Upper lobe of left lung (tissue), 6 donors: Measurements from ENCODE around the gene AHDC1. TPM values are rescaled to one million over a fixed set of nuclear protein-coding genes. Genes with fewer than 3 reads are reported as not detected.

Experiments used
- ATAC-seq, 2 donors: fragments of 200-7000 bp; cut with Tn5 transposase; one replicate each; pipeline ENCODE4 v1.9.1; 2022; ENCODE audit warnings: mild to moderate bottlenecking in 2 of 2, moderate library complexity in 2 of 2; ENCODE audit not compliant: low FRiP score in 2 of 2
- DNase-seq, 2 donors: peaks; one replicate each; pipeline ENCODE4 v3.0.0-alpha.2; 2019 to 2020
- H3K27ac ChIP-seq, 4 donors: fragments of 200-600 bp; sonication (generic); one replicate each; pipeline ENCODE4 v1.5.1; 2016 to 2019
- H3K27me3 ChIP-seq, 4 donors: fragments of 200-600 bp; sonication (generic); one replicate each; pipeline ENCODE4 v1.5.1; 2017 to 2019
- H3K36me3 ChIP-seq, 4 donors: fragments of 200-600 bp; sonication (generic); one replicate each; pipeline ENCODE4 v1.5.1; 2016 to 2019
- H3K4me1 ChIP-seq, 4 donors: fragments of 200-600 bp; sonication (generic); one replicate each; pipeline ENCODE4 v1.5.1; 2018 to 2019
- H3K4me3 ChIP-seq, 4 donors: fragments of 200-600 bp; sonication (generic); one replicate each; pipeline ENCODE4 v1.5.1; 2017 to 2019; ENCODE audit warnings: mild to moderate bottlenecking in 2 of 4, moderate library complexity in 1 of 4
- H3K9me3 ChIP-seq, 4 donors: fragments of 200-600 bp; sonication (generic); one replicate each; pipeline ENCODE4 v1.5.1; 2018 to 2019
- EP300 ChIP-seq, 4 donors: sonication (generic); formaldehyde crosslinking; IDR thresholded peaks; one replicate each; pipeline ENCODE4 v1.5.1; 2017; ENCODE audit warnings: antibody characterized with exemption in 4 of 4, control low read depth in 2 of 4
- POLR2A ChIP-seq, 4 donors: fragments of 450-650 bp; IDR thresholded peaks; one replicate each; pipeline ENCODE4 v1.5.1; 2016 to 2017; ENCODE audit warnings: antibody characterized with exemption in 4 of 4, mild to moderate bottlenecking in 2 of 4
- POLR2AphosphoS5 ChIP-seq, 2 donors: sonication (generic); formaldehyde crosslinking; IDR thresholded peaks; one replicate each; pipeline ENCODE4 v1.5.1; 2017; ENCODE audit warnings: antibody characterized with exemption in 2 of 2
- WGBS, 2 donors: methylation state at CpG; one replicate each; pipeline ENCODE4 v1.1.5; 2017 to 2018; 5-methylcytosine and 5-hydroxymethylcytosine counted together
- total RNA-seq, 6 donors: library from RNA; depleted of rRNA in 4 of 6; stranded (reverse); fragments of >200 nt in 4 of 6; gene quantifications; one replicate each; pipeline versions ENCODE4 v1.1.0 to v1.2.1, GENCODE V29; 2016 to 2021
- TF ChIP-seq, protein P1 (sequence below), 6 experiments: fragments of 450-650 bp in 4 of 6; fragments of 200-600 bp in 2 of 6; sonication (generic) in 2 of 6; IDR thresholded peaks; one replicate each; pipeline ENCODE4 v1.5.1; 2016 to 2019; ENCODE audit warnings: antibody characterized with exemption in 6 of 6
- donor health status: DM: no; HTN: no; CAD: no; lungs with moderate emphysema.
- donor health status: DM: no; HTN: yes; CAD: no; lungs with severe emphysema.

The AHDC1 gene
- total RNA-seq, 6 donors from 2014 or later = 10.8 to 43.4 (median 26.2) TPM

DNA sequence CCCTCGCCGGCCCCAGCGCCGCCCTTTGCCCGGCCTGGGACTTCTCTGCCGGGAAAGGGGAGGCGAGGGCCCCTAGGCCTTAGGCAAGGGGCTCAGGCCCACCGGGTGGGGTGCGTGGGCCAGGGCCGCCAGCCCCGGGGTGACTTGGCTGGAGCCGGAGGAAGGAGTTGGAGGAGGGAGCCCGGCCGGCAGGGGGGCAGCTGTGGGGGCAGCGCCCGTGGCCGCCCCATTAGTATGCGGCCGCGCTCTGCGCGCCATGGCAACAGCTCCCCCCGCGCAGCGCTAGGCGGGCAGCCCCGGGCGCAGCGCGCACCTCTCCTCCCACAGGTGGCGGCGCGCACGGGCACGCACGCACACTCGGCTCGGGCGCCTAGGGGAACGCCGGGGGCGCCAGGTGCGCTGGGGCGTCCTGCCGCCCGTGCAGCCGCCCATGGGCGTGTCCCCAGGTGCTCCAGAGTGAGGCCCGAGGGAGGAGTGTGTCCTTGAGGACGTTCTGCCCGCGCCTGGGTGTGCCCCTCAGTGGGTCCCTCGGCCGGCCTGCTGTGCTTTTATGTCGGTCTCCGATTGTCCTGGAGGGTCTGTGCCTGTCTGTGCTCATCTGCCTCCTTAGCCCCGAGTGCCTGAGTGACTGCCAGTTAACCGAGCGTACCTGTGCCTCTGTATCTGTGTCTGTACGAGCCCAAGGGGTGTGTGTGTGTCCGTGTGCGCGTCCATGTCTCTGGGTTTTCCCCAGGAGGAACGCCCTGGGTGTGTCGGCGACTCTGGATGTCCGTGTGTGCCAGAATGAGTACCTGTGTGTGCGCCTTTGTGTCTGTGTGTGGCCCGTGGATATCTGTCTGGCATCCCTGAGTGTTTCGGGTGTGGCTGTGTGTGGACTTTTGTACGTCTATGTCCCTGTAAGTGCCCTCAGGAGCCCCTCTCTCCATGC lies 75.8 kb downstream of the AHDC1 start:
- Histone ChIP-seq H3K27me3 (no peaks in the 10 kb centered on the region), H3K9me3 (no peaks in the 10 kb centered on the region), H3K36me3 (peaks cover 0 to 8% (median 1%) of the 10 kb centered on the region in 4 donors), H3K4me1 (peaks cover 55 to 67% (median 62%) of the 10 kb centered on the region in 4 donors), H3K27ac (peak overlapping the region; percentile 67 to 91 (median 86)), H3K4me3 (peak overlapping the region; percentile 44 to 62 (median 50))
- DNase-seq (peak; percentile 80 to 93), ATAC-seq (peak; percentile 47 to 68)
- TF ChIP-seq, protein P1, sequence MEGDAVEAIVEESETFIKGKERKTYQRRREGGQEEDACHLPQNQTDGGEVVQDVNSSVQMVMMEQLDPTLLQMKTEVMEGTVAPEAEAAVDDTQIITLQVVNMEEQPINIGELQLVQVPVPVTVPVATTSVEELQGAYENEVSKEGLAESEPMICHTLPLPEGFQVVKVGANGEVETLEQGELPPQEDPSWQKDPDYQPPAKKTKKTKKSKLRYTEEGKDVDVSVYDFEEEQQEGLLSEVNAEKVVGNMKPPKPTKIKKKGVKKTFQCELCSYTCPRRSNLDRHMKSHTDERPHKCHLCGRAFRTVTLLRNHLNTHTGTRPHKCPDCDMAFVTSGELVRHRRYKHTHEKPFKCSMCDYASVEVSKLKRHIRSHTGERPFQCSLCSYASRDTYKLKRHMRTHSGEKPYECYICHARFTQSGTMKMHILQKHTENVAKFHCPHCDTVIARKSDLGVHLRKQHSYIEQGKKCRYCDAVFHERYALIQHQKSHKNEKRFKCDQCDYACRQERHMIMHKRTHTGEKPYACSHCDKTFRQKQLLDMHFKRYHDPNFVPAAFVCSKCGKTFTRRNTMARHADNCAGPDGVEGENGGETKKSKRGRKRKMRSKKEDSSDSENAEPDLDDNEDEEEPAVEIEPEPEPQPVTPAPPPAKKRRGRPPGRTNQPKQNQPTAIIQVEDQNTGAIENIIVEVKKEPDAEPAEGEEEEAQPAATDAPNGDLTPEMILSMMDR (IDR thresholded peaks at IDR 0.05) = peak in 4 of 6 experiments; percentile 11 to 50 (median 30)
- peak in 3 of 4 donors; percentile 20 to 61 (median 40) for TF ChIP-seq POLR2A (IDR thresholded peaks at IDR 0.05)
- TF ChIP-seq EP300 (IDR thresholded peaks at IDR 0.05) = no peak
- TF ChIP-seq POLR2AphosphoS5 (IDR thresholded peaks at IDR 0.05) = peak in 1 of 2 donors; percentile 3
- WGBS, 2 donors = 1 to 6% methylated on average over 18 to 39 of the region's 71 CpGs

- Histone ChIP-seq H3K9me3 (no peaks in the 10 kb centered on the region), H3K4me1 (peaks cover 63 to 75% (median 70%) of the 10 kb centered on the region in 4 donors), H3K4me3 (peak overlapping the region; percentile 44 to 62 (median 50)), H3K36me3 (no peaks in the 10 kb centered on the region), H3K27me3 (no peaks in the 10 kb centered on the region), H3K27ac (peak overlapping the region; percentile 67 to 91 (median 86))
- DNase-seq = peak in 1 of 2 donors; percentile 40
- 37 to 78% methylated on average over 5 to 17 of the region's 27 CpGs for WGBS, 2 donors
- TF ChIP-seq POLR2A (IDR thresholded peaks at IDR 0.05) = peak in 1 of 4 donors; percentile 12
- no peak for TF ChIP-seq EP300 (IDR thresholded peaks at IDR 0.05)
- ATAC-seq = no peak
These were observed 76.6 kb downstream of the AHDC1 start for GRCh38 chr1:27527223-27527889.

DNA sequence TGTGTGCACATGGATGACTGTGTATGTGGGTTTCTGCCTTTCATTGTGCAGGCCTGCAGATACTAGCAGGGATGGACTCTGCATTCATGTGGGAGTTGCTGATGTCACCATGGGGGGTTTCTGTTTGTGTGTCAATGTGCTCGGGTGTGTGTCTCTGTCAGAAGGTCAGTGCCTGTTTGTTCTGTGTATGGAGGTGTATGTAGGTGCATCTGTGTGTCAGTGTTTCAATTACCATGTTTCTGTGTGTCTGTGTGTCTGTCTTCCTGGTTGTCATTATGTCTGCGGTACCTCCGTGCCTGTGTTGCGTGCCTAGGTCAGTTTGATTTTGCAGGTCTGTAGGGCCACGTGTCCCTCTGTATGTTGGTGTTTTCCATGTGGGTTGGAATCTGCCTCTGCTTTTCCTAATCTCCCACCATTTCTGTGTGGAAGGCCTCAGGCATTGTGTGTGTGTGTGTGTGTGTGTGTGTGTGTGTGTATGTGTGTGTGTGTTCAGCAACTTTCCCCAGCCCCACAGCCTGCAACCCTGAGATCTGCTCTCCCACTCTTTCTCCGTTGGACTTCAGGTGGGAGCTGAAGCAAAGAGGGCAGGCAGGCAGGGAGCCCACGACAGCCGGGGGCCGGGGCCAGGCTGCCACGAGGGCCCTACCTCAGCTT lies 77.2 kb downstream of the AHDC1 start:
- peak overlapping the region in 3 of 4 donors; percentile 45 to 62 (median 54) for H3K4me3 ChIP-seq
- no peaks in the 10 kb centered on the region for H3K9me3 ChIP-seq
- DNase-seq = peak in 1 of 2 donors; percentile 76
- H3K4me1 ChIP-seq = peaks cover 68 to 81% (median 76%) of the 10 kb centered on the region in 4 donors
- no peaks in the 10 kb centered on the region for H3K36me3 ChIP-seq
- ATAC-seq = no peak
- H3K27me3 ChIP-seq = no peaks in the 10 kb centered on the region
- TF ChIP-seq POLR2AphosphoS5 (IDR thresholded peaks at IDR 0.05) = no peak
- TF ChIP-seq POLR2A (IDR thresholded peaks at IDR 0.05) = no peak
- TF ChIP-seq EP300 (IDR thresholded peaks at IDR 0.05) = no peak
- TF ChIP-seq, protein P1 (IDR thresholded peaks at IDR 0.05) = no peak
- WGBS, 2 donors = 48 to 51% methylated on average over 5 to 10 of the region's 10 CpGs
- H3K27ac ChIP-seq = peak overlapping the region; percentile 68 to 91 (median 86)

DNA sequence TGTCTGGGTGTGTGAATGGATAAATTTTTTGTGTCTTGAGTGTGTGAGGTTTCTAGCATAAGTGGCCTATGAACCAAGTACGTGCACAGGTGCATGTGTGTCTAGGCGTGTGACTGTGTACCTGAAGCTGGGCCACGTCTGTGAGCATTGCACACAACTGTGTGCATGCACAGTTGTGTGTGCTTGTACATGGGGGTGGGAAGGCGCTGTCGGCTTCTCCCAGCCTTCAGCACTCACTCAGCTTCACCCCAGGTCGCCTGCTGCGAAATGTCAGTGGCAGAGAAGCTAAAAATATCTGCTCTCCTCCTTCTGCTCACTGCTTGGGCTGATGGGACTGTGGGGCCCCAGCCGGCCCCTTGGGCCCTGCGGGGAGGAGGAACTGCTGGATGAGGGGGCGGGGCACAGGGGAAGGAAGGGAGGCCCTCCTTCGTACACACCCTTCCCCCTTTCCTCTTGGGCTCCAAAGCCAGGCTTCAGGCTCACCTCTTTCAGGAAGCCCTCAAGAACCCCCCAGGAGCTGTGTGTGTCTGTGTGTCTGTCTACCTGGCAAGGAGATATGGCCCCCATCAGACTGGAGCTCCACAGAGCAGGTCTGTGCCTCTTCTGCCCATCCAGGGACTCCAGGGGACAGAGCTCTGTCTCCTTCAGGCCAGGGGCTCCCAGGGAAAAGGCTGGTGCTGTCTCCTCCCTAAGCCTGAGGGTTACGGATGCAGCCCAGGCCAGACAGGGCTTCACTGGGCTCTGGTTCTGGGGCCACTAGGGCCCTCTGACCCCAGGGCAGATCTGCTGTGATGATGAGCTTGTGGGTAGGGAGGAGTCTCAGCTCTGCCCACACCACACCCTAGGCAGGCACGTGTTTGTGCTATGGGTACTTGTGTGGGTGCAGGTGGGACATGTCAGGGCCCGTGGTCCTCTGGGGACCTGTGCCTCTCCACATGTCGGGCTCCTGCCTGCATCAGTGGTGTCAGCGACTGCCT lies 78.4 kb downstream of the AHDC1 start:
- H3K4me1 ChIP-seq = peaks cover 79 to 92% (median 87%) of the 10 kb centered on the region in 4 donors
- peak; percentile 54 to 76 for ATAC-seq

More for the DNA sequence above, 78.4 kb downstream of the AHDC1 start:
- Histone ChIP-seq H3K9me3 (no peaks in the 10 kb centered on the region), H3K27ac (peak overlapping the region; percentile 68 to 91 (median 86)), H3K36me3 (no peaks in the 10 kb centered on the region), H3K27me3 (no peaks in the 10 kb centered on the region), H3K4me3 (peak overlapping the region; percentile 20 to 62 (median 50))
- 31 to 40% methylated on average over 12 to 15 of the region's 16 CpGs for WGBS, 2 donors
- DNase-seq = peak; percentile 74 to 88
- TF ChIP-seq POLR2AphosphoS5 (IDR thresholded peaks at IDR 0.05) (peak in 1 of 2 donors; percentile 55), POLR2A (IDR thresholded peaks at IDR 0.05) (peak in 1 of 4 donors; percentile 27), EP300 (IDR thresholded peaks at IDR 0.05) (no peak)
- TF ChIP-seq, protein P1 (IDR thresholded peaks at IDR 0.05) = no peak
